LNCaP clone FGC (cell line): ENCODE data around the gene SEC63.

Experiments used
- DNase-seq: peaks from one replicate; pipeline ENCODE4 v3.0.0-alpha.2; 2011; ENCODE audit warnings: low read depth
- H3K4me3 ChIP-seq: 2 replicates; pipeline ENCODE4 v1.5.1; 2011; ENCODE audit warnings: mild to moderate bottlenecking, low read depth, low read length, control low read depth
- TF ChIP-seq, protein P1 (sequence below): IDR thresholded peaks from 2 replicates; pipeline ENCODE4 v1.5.1; 2012; ENCODE audit warnings: mild to moderate bottlenecking; ENCODE audit not compliant: control insufficient read depth, insufficient read depth; ENCODE audit errors: extremely low read depth

Gene SEC63

DNA sequence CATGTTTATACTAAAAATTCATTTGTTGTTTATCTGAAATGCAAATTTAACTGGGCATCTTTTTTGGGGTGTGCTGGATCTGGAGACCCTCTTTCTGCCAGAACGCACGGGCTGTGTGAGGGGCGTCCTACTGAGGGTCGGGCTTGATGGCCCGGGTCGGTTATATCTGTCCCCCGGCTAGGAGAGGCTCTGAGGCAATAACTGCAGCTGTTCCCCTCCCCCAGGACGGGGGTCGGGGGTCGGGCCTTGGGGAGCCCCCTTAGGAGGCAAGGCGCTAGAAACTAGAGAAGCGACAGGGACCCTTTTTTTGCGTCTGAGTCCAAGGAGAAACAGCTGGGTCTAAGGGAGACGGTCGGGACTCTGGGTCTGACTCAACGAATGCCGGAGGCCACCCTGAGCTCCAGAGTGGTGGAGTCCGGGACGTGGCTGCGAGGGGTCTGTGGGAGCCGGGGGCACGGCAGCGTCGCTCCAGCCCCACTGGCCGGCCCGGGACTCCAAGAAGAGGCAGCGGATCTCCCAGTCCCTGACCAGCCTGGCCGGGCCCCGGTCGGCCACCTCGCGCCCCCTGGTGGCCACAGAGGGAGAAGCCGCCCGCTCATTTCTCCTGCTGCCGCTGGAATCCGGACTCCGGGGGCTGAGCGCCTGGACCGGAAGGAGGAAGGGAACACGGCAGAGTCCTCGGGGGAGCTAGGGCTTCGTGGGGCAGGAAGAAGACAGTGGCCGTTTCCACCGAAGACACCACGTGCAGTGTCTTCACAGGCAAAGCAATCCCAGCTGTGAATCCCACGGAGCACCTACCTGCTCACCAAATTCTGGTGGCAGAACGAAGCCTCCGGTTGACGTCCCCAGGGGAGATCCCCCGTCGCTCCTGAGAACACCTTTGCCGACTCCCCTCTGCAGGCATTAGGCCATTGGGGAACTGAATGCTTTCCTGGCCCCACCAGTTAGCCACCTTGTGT, 109.9 kb downstream of the SEC63 start:
- no peak for DNase-seq
- peak overlapping the region; percentile 49 for H3K4me3 ChIP-seq
- TF ChIP-seq, protein P1, sequence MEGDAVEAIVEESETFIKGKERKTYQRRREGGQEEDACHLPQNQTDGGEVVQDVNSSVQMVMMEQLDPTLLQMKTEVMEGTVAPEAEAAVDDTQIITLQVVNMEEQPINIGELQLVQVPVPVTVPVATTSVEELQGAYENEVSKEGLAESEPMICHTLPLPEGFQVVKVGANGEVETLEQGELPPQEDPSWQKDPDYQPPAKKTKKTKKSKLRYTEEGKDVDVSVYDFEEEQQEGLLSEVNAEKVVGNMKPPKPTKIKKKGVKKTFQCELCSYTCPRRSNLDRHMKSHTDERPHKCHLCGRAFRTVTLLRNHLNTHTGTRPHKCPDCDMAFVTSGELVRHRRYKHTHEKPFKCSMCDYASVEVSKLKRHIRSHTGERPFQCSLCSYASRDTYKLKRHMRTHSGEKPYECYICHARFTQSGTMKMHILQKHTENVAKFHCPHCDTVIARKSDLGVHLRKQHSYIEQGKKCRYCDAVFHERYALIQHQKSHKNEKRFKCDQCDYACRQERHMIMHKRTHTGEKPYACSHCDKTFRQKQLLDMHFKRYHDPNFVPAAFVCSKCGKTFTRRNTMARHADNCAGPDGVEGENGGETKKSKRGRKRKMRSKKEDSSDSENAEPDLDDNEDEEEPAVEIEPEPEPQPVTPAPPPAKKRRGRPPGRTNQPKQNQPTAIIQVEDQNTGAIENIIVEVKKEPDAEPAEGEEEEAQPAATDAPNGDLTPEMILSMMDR, result peak; percentile 79

DNA sequence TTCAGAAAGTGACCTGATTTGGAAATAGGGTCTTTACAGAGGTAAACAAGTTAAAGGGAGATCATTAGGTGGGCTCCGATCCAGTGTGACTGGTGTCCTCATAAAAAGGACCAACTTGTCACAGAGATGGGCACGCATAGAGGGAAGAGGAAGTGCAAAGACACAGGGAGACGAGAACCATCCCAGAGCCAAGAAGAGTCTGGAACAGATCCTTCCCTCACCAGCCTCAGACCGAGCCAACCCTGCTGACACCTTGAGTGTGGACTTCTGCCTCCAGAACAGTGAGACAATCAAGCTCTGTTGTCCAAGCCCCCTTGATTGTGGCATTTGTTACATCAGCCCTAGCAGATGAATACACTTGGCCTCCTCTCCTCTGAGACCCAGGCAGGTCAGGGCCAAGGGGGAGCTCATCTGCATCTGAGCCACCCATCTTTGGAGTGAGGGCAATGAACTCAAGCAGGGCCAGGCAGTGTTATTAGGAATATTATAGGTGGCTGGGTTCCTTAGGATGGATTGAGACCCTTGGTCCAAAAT, 111.7 kb downstream of the SEC63 start:
- no peak for DNase-seq
- H3K4me3 ChIP-seq, result no peak overlapping the region
- TF ChIP-seq, protein P1, result no peak

DNA sequence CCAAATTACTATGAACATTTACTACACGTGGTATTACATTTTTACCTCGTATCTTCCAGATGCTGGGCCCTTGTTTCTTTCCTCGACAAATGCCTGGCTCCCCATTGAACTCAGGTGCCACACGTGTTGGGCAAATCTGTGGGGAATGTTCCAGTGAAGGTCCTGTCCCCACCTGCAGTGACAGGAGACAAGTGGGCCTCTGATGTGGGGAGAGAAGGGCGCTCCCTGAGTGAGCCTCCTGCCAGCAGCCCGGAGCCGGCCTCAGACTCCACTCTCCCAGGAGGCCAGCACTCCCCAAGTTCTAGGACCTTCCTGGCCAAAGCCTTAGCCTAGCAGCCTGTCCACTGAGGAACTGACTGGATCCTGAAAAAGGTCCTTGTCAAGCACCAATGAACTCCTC, 112.2 kb downstream of the SEC63 start:
- DNase-seq, result no peak
- TF ChIP-seq, protein P1, result no peak
- no peak overlapping the region for H3K4me3 ChIP-seq

DNA sequence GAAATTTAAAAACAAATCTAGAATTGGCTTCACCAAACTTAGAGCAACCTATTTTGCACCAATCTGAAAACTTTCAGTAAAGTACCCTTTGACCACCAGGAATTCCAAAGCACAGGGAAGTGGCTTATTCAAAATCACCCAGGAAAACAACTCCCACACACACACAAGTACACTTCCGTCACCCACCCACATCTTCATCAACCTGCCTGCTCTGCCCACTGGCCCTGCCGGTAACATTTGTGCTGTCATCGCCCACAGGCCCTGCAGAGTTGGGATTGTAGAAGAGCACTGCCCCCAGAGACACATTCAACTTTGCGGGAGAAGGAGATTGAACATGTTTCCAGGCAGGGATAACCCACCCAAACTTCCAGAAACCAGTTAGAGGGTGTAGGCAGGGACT, 114.6 kb downstream of the SEC63 start:
- H3K4me3 ChIP-seq, result no peak overlapping the region
- DNase-seq, result no peak
- TF ChIP-seq, protein P1, result no peak

DNA sequence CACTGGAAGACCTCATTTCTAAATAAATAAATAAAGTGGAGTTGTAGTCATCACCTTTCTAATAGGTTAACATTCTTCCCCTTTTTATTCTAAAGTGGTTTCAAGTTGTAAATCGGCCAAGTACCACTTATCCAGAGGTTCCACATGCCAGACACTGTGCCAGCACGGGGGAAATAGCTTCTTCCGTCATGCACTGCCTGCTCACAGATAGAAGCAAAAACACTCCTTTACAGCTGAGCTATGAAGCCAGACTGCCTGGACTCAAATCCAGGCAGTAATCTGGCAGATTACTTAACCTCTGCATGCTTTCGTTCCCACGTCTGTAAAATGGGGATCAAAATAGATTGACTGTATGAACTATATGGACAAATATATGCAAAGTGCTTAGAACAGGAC, 116.7 kb downstream of the SEC63 start:
- TF ChIP-seq, protein P1, result no peak
- DNase-seq, result no peak

DNA sequence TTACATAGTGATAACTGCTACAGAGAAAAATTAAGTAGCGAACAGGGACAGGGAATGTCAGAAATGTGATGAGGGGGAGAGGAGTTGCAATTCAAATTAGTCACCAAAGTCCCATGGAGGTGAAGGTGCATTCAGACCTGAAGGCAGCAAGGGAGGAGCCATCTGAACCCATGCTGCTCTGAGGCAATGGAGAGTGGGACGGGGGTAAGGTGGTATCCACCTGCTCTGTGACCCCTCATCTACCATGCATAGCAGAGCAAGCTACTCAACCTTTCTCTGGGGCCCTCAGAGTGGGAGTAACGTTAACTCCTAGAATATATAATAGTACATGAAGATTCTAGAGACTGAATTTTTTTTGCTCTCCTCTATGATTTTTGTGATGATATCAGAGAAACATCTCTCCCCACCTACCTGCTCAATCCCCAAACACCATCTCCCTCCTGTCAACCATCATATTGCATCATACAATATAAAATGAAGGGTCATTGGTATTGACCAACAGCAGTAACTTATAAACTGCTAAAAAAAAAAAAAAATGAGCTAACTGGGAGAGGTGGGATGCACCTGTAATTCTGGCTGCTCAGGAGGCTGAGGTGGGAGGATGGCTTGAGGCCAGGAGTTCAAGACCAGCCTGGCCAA, 117.3 kb downstream of the SEC63 start:
- no peak overlapping the region for H3K4me3 ChIP-seq
- TF ChIP-seq, protein P1, result no peak
- DNase-seq, result no peak

More for the DNA sequence above, 116.7 kb downstream of the SEC63 start:
- H3K4me3 ChIP-seq, result no peak overlapping the region
